Colon (tissue), 2 donors: Measurements from ENCODE around the gene XPO1.
"Not testable (repeated sequence)": the region's sequence is repeated elsewhere in the genome, so short reads cannot be mapped to it uniquely, and the experiment has no call there.

ENCODE experiments used
- FAIRE-seq: peaks from 2 replicates; lab custom pipeline; 2012; peaks lifted over from hg19 to GRCh38; lab: Jason Lieb, UNC
- donor health status: control.
- donor health status: control.

The XPO1 gene

DNA sequence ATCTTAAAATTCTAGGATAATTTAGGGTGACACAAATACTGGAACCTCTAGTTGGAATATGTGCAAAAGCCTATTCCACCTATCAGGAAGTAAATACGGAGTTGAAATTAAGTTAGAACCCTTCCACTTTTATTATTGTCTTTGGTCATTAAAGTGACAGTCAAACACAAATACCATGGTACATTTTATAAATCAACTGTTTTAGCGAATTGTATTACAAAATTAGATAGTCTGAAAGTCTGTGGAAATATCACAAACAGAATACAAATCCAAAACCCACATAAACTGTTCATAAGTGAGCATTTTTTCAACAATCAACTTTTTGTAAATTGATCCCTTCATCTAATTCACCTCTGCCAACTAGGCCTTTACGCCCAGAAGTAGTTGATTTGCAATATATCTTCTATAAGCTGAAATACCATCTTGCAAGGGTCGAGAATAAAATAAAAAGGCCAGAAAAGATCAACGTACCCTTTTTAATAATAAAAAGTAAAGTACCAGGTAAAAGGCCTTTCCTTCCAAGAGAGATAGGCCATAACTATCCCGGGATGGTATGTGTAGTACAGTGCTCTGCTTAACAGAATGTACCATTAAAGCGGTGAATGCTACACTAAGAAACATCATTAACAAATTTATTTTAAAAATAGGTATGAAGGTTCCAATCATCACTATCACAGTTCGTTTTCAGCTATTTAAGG lies 68.6 kb downstream of the XPO1 start:
- no peak for FAIRE-seq

DNA sequence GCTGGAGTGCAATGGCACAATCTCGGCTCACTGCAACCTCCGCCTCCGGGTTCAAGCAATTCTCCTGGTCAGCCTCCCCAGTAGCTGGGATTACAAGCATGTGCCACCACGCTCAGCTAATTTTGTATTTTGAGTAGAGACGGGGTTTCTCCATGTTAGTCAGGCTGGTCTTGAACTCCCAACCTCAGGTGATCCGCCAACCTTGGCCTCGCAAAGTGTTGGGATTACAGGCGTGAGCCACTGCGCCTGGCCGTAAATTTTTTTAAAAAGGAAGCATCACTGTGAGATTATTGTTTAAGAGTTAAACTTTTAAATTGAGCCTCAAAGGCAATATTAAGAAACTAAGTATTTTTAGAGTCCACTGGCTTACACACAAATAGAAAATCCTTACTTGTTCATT lies 69.9 kb downstream of the XPO1 start:
- not testable (repeated sequence) for FAIRE-seq

DNA sequence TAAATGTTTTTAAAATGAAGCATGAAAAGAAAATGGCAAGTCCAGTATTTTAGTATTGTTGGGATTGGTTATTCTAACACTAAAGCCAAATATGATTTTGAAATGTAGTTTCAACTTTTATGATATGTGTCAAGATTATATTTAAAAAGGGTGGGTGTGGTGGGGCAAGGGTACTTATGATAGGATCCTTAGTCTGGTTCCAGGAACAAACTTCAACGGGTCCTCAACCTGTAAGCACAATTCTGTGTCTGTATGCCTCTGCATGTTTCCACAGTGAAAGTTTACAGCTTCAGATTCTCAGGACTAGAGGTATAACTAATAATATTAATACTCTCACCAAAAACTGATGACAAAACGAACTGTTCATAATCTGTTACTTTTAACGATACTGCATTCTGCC lies 73.1 kb downstream of the XPO1 start:
- no peak for FAIRE-seq

DNA sequence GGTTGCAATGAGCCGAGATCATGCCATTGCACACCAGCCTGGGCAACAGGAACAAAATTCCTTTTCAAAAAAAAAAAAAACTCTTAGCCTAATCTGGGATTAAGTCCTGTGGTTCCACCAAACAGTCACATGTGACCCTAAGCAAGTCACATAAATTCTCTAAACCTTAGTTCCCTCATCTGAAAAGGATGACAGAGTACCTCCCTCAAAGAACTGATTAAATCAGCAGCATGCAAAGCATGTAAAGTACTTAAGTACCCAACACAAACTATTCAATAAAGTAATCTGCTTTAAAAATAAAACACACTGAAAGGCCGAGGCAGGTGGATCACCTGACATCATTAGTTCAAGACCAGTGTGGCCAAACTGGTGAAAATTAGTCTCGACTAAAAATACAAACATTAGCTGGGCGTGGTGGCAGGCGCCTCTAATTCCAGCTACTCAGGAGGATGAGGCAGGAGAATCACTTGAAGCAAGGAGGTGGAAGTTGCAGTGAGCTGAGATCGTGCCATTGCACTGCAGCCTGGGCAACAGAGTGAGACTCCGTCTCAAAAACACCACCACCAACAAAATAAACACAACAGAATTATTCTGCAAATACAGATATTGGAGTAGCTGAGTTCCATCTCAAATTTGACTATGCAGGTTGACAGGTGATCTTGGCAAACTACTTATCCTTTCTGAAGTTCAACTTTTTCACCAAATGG lies 74.2 kb downstream of the XPO1 start:
- no peak for FAIRE-seq

DNA sequence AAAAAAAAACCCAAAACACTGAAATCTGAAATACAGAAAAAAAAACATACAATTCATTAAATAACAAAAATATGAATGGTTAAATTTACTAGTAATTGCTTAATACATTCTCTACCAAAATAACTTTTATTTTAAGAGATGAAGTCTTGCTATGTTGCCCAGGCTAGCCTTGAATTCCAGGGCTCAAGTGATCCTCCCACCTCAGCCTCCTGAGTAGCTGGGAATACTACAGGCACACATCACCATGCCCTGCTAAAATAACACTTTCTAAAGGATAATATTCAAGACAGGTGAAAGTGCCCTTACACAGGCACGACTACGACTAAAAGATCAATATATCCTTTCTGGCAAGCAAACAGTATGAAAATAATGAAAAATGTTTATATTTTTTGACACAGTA lies 76.8 kb downstream of the XPO1 start:
- FAIRE-seq = no peak

DNA sequence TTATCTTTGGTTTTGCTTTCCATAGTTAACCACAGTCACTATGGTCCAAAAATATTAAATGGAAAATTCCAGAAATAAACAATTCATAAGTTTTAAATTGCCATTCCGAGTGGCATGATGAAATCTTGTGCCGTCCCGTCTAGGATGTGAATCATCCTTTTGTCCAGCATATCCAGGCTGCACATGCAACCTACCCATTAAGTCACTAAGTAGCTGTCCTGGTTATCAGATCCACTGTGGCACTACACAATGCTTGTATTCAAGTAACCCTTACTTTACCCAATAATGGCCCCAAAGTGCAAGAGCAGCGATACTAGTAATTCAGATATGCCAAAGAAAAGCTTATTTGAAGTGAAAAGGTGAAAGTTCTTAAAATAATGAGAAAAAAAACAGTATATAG lies 78.0 kb downstream of the XPO1 start:
- FAIRE-seq = no peak

DNA sequence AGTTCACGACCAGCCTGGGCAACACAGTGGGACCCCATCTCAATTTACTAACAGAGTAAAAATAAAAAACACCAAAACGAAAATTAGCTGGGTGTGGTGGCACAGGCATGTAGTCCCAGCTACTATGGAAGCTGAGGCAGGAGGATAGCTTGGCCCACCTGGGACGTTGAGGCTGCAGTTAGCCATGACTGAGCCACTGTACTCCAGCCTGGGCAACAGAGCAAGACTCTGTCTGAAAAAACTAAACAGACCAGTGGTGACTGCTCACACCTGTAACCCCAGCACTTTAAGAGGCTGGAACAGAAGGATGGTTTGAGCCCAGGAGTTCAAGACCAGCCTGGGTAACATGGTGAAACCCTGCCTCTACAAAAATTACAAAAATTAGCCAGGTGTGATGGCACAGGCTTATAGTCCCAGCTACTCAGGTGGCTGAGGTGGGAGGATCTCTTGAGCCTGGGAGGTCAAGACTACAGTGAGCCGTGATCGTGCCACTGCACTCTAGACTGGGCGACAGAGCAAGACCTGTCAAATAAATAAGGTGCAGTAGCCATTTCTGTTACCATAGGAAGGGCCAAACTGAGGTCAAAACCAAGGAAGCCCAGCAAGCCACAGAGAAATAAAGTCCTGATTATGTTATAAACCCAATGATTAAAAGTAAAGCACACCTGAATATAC lies 81.3 kb downstream of the XPO1 start:
- FAIRE-seq = no peak

DNA sequence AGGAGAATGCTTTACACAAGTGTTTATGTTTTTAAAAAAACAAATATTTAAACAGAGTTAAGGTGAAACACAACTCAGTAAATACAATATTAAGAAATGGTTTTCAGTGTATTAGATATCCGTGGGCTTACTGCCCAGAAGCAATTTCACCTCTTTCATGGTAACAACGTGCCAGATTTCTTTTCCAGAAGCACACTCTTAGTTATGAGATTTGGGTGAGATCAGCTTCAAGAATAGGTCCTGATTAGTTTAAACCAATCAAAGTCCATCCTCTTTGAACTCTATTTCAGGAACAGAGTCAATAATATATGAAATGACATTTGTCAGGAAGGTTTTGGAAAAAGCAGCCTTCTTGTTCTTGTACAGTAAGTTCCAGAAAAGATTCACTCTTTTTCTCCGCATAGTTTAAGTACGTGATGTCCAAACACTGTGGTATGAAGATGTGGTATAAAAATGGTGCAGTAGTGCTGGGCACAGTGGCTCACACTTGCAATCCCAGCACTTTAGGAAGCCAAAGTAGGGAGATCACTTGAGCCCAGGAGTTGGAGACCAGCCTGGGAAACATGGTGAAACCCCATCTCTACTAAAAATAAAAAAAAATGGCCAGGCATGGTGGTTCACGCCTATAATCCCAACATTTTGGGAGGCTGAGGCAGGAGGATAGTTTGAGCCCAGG lies 81.9 kb downstream of the XPO1 start:
- no peak for FAIRE-seq

DNA sequence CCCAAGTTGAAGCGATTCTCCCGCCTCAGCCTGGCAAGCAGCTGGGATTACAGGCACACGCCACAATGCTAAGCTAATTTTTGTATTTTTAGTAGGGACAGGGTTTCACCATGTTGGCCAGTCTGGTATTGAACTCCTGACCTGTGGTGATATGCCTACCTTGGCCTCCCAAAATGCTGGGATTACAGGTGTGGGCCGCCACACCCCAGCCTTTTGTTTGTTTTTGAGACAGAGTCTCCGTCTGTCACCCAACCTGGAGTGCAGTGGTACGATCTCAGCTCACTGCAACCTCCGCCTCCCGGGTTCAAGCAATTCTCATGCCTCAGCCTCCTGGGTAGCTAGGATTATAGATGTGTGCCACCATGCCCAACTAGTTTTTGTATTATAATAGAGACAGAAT lies 83.2 kb downstream of the XPO1 start:
- FAIRE-seq = not testable (repeated sequence)

DNA sequence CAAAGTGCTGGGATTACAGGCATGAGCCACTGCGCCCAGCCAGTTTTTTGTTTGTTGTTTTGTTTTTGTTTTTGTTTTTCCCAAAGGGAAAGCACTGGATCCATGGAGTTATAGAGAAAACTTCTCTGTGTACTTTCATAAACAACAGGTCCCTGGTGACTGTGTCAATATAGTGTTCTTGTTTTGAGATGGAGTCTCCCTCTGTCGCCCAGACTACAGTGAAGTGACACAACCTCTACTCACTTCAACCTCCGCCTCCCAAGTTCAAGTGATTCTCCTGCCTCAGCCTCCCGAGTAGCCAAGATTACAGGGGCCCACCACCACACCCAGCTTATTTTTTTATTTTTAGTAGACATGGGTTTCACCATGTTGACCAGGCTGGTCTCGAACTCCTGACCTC lies 83.8 kb downstream of the XPO1 start:
- no peak for FAIRE-seq

DNA sequence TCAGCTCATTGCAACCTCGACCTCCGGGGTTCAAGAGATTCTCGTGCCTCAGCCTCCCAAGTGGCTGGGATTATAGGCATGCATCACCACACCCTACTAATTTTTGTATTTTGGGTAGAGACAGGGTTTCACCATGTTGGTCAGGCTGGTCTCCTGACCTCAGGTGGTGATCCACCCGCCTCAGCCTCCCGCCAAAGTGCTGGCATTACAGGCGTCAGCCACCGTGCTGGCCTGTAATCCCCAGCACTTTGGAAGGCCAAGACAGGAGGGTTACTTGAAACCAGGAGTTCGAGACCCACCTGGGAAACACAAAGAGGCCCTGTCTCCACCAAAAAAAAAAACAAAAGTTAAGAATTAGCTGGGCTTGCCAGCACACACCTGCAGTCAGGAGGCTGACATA lies 85.8 kb downstream of the XPO1 start:
- no peak for FAIRE-seq

DNA sequence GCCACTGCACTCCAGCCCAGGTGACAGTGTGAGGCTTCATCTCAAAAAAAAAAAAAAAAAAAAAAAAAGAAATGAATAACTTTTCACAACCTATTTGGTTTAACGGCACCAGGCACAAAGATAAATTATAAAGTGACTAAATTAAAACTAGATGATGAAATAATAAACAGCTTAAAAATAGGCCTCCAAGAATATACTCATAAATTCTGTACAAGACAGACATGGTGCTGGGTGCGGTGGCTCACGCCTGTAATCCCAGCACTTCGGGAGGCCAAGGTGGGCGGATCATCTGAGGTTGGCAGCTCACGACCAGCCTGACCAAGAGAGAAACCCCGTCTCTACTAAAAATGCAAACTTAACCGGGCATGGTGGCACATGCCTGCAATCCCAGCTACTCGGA lies 87.0 kb downstream of the XPO1 start:
- no peak for FAIRE-seq

DNA sequence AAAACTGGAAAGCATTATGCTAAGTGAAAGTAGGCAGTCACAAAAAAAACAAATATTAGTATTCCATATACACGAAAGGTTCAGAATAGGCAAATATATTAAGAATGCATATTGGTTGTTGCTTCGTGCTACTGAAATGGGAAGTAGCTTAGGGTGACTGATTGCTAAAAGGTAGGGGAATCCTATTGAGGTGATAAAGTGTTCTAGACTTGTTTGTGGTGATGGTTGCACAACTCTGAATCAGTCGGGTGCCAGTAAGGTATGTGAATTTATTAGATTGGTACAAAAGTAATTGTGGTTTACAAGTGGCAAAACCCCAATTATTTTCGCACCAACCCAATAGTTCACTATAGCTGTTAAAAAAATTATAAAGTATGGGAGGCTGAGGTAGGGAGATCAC lies 88.0 kb downstream of the XPO1 start:
- no peak for FAIRE-seq

DNA sequence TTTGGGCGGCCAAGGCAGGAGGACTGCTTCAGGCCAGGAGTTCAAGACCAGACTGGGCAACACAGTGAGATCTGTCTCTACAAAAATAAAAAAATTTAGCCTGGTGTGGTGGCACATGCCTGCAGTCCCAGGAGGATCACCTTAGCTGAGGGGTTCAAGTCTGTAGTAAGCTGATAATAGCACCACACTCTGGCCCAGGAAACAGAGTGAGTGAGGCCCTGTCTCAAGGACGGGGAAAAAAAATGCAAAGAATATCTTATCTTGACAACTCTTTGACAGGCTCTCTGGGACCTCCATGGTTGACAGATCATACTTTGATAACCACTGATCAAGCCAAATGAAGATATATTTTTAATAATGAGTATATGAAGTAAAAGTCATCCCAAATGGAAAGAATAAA lies 89.9 kb downstream of the XPO1 start:
- no peak for FAIRE-seq

DNA sequence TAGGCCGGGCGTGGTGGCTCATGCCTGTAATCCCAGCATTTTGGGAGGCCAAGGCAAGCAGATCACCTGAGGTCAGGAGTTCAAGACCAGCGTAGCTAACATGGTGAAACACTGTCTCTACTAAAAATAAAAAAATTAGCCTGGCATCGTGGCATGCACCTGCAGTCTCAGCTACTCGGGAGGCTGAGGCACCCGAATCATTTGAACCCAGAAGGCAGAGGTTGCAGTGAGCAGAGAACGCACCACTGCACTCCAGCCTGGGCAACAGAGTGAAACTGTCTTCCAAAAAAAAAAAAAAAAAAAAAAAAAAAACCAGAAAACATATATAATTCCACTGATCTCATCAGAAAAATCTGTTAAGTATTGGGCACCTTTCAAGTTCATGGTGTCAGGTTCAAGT lies 91.2 kb downstream of the XPO1 start:
- FAIRE-seq = not testable (repeated sequence)

DNA sequence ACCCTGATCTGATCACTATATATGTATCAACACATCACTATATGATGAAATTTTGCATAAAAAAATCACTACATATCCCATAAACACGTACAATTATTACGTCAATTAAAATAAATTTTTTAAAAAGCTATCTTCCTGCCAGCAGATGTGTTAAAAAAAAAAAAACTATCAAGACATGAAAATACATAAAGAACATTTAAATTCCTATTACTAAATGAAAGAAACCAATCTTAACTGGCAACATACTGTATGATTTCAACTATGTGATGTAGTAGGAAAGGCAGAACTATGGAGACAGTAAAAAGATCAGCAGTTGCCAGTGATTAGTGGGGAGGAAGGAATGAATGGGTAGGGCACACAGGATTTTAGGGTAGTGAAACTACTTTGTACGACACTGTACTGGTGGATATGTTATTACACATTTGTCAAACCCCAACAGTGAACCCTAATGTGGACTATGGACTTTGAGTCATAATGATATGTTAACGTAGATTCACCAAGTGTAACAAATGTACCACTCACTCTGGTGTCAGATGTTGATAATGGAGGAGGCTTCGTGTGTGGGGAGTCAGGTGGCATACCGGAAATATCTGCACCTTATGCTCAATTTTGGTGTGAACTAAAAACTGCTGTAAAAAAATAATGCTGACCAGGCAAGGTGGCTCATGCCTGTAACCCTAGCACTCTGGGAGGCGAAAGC lies 94.7 kb downstream of the XPO1 start:
- FAIRE-seq = no peak

DNA sequence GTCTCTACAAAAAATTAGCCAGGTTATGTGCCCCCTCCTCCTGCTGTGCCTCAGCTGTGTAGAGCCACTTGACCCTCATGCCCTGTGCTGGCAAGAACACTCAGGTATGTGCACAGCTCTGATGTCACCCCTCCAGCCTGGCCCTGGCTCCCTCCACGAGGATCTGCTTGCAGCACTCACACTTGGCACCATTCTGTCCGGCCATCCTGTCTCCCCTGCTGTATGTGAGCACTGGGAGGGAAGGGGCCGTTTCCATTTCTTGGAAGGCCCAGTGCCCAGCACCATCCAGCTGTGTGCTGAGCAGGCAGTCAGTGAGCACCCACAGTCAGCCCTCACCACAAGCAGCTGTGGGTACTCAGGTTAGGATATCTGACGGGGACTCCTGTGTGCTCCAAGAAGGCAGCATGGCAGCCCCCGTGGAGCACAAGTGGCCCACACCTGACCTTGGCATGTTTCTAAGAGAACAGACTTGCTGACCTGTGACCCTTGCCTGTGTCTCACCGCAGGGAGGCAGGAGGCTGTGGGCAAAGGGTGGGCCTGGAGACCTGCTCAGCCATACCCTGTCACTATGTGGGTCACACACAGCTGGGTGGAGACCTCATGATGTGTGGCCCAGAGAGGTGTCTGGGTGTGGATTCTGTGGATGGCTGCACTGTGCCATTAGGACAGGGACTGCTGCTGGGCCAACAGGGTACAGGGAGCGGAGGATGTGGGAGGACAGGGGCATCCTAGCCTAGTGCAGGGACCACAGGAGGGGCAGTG lies 98.7 kb downstream of the XPO1 start:
- no peak for FAIRE-seq

DNA sequence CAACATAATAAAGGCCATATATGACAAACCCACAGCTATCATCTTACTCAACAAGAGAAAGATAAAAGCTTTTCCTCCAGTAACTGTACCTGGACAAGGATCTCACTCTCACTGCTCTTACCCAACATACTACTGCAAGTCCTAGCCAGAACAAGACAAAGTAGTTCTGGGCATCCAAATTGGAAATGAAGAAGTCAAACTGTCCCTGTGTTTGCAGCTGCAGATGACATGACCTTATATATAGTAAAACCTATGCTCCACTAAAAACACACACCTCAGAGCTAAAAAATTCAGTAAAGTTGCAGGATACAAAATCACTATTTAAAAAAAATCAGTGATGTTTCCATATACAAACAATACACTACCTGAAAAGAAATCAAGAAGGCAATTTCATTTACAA lies 99.5 kb downstream of the XPO1 start:
- no peak for FAIRE-seq

DNA sequence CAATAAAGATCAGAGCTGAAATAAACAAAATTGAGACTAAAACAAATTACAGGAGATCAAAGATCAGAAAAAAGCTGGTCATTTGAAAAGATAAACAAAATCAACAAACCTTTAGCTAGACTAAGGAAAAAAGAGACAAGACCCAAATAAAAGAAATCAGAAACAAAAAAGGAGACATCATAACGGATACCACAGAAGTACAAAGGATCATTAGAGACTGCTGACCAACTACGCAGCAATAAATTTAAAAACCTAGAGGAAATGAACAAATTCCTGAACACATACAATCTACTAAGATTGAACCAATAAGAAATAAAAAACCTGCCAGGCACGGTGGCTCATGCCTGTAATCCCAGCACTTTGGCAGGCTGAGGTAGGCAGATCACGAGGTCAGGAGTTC lies 101.0 kb downstream of the XPO1 start:
- no peak for FAIRE-seq

DNA sequence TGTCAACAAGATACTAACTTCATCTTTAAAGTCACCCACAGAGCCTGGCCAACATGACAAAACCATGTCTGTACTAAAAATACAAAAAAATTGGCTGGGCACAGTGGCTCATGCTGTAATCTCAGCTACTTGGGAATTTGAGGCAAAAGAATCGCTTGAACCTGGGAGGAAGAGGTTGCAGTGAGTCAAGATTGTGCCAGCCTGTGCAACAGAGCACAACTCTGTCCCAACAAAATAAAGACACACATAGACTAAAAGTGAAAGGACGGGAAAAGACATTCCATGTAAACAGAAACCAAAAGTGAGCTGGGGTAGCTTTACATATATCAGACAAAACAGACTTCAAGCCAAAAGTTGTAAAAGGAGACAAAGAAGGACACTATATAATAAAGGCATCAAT lies 102.1 kb downstream of the XPO1 start:
- no peak for FAIRE-seq

DNA sequence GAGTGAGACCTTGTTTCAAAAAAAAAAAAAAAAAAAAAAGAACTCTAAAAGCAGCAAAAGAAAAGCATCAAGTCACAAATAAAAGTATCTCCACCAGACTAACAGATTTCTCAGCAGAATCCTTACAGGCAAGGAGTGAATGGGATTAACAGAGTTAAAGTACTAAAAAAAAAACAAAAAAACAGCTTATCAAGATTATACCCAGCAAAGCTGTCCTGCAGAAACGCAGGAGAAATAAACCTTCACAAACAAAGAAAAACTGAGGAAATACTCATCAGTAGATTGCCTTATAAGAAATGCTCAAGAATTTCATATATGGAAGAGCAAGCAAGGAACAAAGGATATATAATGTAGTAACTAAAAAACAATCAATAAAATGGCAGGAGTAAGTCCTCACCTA lies 102.9 kb downstream of the XPO1 start:
- FAIRE-seq = no peak

DNA sequence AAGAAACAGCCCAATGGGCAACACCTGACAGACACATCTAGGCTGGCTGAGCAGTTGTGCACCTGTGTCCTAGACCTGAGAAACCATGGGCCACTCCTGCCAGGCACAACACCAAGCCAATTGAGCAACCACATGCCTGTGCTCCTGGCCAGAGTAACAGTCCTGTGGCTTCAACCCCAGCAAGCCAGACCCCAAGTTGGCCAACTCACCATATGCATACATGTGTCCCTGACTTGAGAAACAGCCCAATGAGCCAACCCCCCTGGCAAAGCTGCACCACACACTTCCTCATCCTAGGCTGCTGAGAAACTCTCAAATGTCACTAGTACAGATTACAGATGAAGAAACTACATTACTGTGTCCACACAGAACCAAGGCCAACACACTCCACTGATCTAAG lies 103.8 kb downstream of the XPO1 start:
- no peak for FAIRE-seq
